ENCODE data around the gene PDCD7.

DNA sequence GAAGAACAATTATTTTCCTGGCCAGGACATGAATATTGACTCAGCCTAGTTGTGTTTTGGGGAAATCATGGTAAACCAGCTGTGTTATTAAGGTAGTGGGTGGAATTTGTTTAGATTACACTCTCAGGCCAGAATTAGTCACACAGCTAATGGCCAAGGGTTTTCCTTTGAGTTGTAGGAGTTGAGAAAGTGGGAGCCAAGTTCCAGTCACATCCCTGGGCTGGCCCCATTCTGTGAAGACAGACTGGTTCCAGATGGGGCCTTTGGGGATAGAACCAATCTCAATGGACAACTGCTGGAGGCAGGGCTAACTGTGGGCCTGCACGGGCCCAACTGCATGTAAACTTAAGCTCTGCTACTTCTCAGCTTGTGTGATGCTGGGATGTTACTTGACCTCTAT is 64.4 kb downstream of the PDCD7 start:
- TF ChIP-seq, protein P1, sequence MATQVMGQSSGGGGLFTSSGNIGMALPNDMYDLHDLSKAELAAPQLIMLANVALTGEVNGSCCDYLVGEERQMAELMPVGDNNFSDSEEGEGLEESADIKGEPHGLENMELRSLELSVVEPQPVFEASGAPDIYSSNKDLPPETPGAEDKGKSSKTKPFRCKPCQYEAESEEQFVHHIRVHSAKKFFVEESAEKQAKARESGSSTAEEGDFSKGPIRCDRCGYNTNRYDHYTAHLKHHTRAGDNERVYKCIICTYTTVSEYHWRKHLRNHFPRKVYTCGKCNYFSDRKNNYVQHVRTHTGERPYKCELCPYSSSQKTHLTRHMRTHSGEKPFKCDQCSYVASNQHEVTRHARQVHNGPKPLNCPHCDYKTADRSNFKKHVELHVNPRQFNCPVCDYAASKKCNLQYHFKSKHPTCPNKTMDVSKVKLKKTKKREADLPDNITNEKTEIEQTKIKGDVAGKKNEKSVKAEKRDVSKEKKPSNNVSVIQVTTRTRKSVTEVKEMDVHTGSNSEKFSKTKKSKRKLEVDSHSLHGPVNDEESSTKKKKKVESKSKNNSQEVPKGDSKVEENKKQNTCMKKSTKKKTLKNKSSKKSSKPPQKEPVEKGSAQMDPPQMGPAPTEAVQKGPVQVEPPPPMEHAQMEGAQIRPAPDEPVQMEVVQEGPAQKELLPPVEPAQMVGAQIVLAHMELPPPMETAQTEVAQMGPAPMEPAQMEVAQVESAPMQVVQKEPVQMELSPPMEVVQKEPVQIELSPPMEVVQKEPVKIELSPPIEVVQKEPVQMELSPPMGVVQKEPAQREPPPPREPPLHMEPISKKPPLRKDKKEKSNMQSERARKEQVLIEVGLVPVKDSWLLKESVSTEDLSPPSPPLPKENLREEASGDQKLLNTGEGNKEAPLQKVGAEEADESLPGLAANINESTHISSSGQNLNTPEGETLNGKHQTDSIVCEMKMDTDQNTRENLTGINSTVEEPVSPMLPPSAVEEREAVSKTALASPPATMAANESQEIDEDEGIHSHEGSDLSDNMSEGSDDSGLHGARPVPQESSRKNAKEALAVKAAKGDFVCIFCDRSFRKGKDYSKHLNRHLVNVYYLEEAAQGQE (IDR thresholded peaks at IDR 0.05; ENCODE audit: low read depth), result no peak
- TF ChIP-seq POLR2A (IDR thresholded peaks at IDR 0.05; ENCODE audit: borderline replicate concordance, extremely low read depth, insufficient read depth, insufficient read length) (no peak), EZH2 (IDR thresholded peaks at IDR 0.05) (no peak), TCF7L2 (IDR thresholded peaks at IDR 0.05; ENCODE audit: borderline replicate concordance, extremely low read depth, insufficient read depth, insufficient read length) (no peak), YY1 (IDR thresholded peaks at IDR 0.05; ENCODE audit: extremely low read depth, insufficient replicate concordance, low read depth, low read length) (no peak), ZNF274 (IDR thresholded peaks at IDR 0.05; ENCODE audit: low read depth, low read length) (no peak), EZH2phosphoT487 (IDR thresholded peaks at IDR 0.05; ENCODE audit: borderline replicate concordance) (no peak), CEBPB (IDR thresholded peaks at IDR 0.05; ENCODE audit: low read depth) (no peak), POLR2AphosphoS5 (IDR thresholded peaks at IDR 0.05; ENCODE audit: low read depth, low read length) (no peak)
- TF ChIP-seq, protein P2, sequence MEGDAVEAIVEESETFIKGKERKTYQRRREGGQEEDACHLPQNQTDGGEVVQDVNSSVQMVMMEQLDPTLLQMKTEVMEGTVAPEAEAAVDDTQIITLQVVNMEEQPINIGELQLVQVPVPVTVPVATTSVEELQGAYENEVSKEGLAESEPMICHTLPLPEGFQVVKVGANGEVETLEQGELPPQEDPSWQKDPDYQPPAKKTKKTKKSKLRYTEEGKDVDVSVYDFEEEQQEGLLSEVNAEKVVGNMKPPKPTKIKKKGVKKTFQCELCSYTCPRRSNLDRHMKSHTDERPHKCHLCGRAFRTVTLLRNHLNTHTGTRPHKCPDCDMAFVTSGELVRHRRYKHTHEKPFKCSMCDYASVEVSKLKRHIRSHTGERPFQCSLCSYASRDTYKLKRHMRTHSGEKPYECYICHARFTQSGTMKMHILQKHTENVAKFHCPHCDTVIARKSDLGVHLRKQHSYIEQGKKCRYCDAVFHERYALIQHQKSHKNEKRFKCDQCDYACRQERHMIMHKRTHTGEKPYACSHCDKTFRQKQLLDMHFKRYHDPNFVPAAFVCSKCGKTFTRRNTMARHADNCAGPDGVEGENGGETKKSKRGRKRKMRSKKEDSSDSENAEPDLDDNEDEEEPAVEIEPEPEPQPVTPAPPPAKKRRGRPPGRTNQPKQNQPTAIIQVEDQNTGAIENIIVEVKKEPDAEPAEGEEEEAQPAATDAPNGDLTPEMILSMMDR (IDR thresholded peaks at IDR 0.05 in 2 of 3, conservative IDR thresholded peaks at IDR 0.05 in 1 of 3; ENCODE audit: borderline replicate concordance in 1 of 3, insufficient read depth in 1 of 3, low read depth in 2 of 3, low read length in 2 of 3), result no peak
